Lung (tissue), 12 donors: Measurements from ENCODE around the gene FLNA. TPM values are rescaled to one million over a fixed set of nuclear protein-coding genes. Genes with fewer than 3 reads are reported as not detected.
A peak's percentile ranks its signal among the peaks of the same experiment; 100 is the strongest.

Source experiments
- ATAC-seq: fragments of 200-7000 bp; cut with Tn5 transposase; one replicate; pipeline ENCODE4 v1.9.1; 2020; ENCODE audit warnings: moderate number of reproducible peaks; ENCODE audit not compliant: insufficient read depth, low FRiP score
- DNase-seq, 3 donors: peaks; one replicate each; pipeline ENCODE4 v3.0.0-alpha.2; 2013 to 2017
- H3K27ac ChIP-seq, 2 donors: one replicate each; pipeline ENCODE4 v1.5.1; 2013; ENCODE audit warnings: mild to moderate bottlenecking in 2 of 2, moderate library complexity in 2 of 2, control low read depth in 1 of 2, inconsistent platforms in 1 of 2, low read depth in 1 of 2, low read length in 1 of 2
- H3K27me3 ChIP-seq, 3 donors: one replicate each; pipeline ENCODE4 v1.5.1; 2013; ENCODE audit warnings: low read length in 2 of 3; ENCODE audit not compliant: control insufficient read depth in 3 of 3, insufficient read depth in 3 of 3
- H3K36me3 ChIP-seq, 4 donors: one replicate each; pipeline ENCODE4 v1.5.1; 2013; ENCODE audit warnings: low read length in 4 of 4, mild to moderate bottlenecking in 1 of 4, moderate library complexity in 1 of 4; ENCODE audit not compliant: control insufficient read depth in 4 of 4, insufficient read depth in 4 of 4
- H3K4me1 ChIP-seq, 5 donors: one replicate each; pipeline ENCODE4 v1.5.1; 2013; ENCODE audit warnings: low read length in 5 of 5, mild to moderate bottlenecking in 2 of 5, moderate library complexity in 1 of 5; ENCODE audit not compliant: control insufficient read depth in 5 of 5, insufficient read depth in 5 of 5
- H3K4me3 ChIP-seq: one replicate; pipeline ENCODE4 v1.5.1; 2013; ENCODE audit warnings: mild to moderate bottlenecking, control low read depth, moderate library complexity
- H3K9ac ChIP-seq, 2 donors: one replicate each; pipeline ENCODE4 v1.5.1; 2013; ENCODE audit warnings: low read length in 2 of 2, control low read depth in 1 of 2; ENCODE audit not compliant: insufficient read depth in 1 of 2
- H3K9me3 ChIP-seq, 4 donors: one replicate each; pipeline ENCODE4 v1.5.1; 2013; ENCODE audit warnings: low read length in 3 of 4, mild to moderate bottlenecking in 1 of 4, moderate library complexity in 1 of 4; ENCODE audit not compliant: control insufficient read depth in 4 of 4, insufficient read depth in 3 of 4
- WGBS, 2 donors: extraction: QIAGEN DNeasy Blood & Tissue Kit; methylation state at CpG; one replicate each; pipeline ENCODE4 v1.1.7; 2013; 5-methylcytosine and 5-hydroxymethylcytosine counted together
- polyA plus RNA-seq, 2 donors: library from polyadenylated mRNA; stranded (reverse); fragments of 200-250 nt; gene quantifications; one replicate each; pipeline ENCODE4 v1.2.1, GENCODE V29; 2013
- total RNA-seq, 2 donors: library from RNA; depleted of rRNA in 1 of 2; stranded (reverse); fragments of >200 nt in 1 of 2; gene quantifications; one replicate each; pipeline ENCODE4 v1.2.1, GENCODE V29; 2014 to 2021
- TF ChIP-seq, protein P1 (sequence below): IDR thresholded peaks from 2 replicates; pipeline ENCODE4 v1.5.1; 2012; ENCODE audit warnings: mild to moderate bottlenecking; ENCODE audit errors: control extremely low read depth, extremely low read depth
- donor health status: control.
- donor health status: control.
- donor health status: Bipolar disorder and iron deficiency.
- donor health status: healthy.
- donor health status: DM: yes; HTN: yes; CAD: no.

Gene FLNA
- total and polyA plus RNA-seq, 4 donors = 602 to 1,802 (median 714) TPM

DNA sequence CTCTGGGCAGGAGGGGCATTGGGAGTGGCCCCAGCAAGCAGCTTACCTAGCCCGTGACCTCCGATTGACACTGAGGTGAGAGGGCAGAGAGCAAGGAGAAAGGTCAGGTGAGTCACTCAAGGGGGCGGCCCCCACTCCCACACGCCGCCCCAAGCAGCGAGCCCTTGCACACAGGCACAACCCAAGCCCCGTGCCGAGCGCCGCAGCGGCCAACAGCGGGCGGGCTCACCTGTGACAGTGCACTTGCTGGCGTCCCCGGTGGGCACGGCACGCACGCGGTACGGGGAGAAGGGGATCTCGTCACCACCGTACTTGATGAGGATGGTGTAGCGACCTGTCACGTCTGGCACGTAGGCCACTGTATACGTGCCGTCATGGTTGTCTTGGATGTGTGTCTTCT lies 17.2 kb downstream of the FLNA start:
- ATAC-seq (no peak), DNase-seq (no peak)
- no peak overlapping the region for H3K4me3 ChIP-seq
- WGBS, 2 donors = 92 to 93% methylated on average over 27 of the region's 27 CpGs
- TF ChIP-seq, protein P1, sequence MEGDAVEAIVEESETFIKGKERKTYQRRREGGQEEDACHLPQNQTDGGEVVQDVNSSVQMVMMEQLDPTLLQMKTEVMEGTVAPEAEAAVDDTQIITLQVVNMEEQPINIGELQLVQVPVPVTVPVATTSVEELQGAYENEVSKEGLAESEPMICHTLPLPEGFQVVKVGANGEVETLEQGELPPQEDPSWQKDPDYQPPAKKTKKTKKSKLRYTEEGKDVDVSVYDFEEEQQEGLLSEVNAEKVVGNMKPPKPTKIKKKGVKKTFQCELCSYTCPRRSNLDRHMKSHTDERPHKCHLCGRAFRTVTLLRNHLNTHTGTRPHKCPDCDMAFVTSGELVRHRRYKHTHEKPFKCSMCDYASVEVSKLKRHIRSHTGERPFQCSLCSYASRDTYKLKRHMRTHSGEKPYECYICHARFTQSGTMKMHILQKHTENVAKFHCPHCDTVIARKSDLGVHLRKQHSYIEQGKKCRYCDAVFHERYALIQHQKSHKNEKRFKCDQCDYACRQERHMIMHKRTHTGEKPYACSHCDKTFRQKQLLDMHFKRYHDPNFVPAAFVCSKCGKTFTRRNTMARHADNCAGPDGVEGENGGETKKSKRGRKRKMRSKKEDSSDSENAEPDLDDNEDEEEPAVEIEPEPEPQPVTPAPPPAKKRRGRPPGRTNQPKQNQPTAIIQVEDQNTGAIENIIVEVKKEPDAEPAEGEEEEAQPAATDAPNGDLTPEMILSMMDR = no peak
- peaks cover 34 to 80% (median 45%) of the 10 kb centered on the region in 4 donors for H3K36me3 ChIP-seq
- H3K4me1 ChIP-seq = no peaks in the 10 kb centered on the region
- no peaks in the 10 kb centered on the region for H3K27me3 ChIP-seq
- H3K27ac ChIP-seq = no peak overlapping the region
- H3K9me3 ChIP-seq = peaks cover 0 to 2% (median 0%) of the 10 kb centered on the region in 4 donors
- no peak overlapping the region for H3K9ac ChIP-seq

DNA sequence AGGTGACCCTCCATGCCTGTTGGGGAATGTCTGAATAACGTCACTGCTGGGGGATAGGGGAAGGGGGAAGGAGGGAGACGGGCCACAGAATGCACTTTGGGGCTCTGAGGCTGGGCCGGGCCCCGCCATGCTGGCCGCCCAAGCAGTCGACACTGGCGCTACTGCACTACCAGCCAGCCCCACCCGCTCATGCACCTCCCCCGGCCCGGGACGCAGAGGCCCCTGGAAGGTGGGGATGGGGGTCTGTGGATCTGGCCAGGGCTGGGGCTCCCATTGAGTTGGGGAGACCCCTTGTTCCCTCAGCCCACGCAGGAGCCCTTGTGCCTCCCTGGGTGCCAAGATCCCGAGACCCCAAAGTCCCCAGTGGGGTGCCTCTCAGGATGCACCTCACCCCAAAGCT lies 17.8 kb downstream of the FLNA start:
- Histone ChIP-seq H3K36me3 (peaks cover 28 to 79% (median 43%) of the 10 kb centered on the region in 4 donors), H3K9ac (no peak overlapping the region), H3K27me3 (no peaks in the 10 kb centered on the region), H3K9me3 (peaks cover 0 to 2% (median 0%) of the 10 kb centered on the region in 4 donors), H3K4me1 (no peaks in the 10 kb centered on the region), H3K4me3 (no peak overlapping the region), H3K27ac (peak overlapping the region in 1 of 2 donors; percentile 9)
- ATAC-seq (no peak), DNase-seq (no peak)
- 82 to 92% methylated on average over 7 to 13 of the region's 13 CpGs for WGBS, 2 donors
- TF ChIP-seq, protein P1 = no peak

DNA sequence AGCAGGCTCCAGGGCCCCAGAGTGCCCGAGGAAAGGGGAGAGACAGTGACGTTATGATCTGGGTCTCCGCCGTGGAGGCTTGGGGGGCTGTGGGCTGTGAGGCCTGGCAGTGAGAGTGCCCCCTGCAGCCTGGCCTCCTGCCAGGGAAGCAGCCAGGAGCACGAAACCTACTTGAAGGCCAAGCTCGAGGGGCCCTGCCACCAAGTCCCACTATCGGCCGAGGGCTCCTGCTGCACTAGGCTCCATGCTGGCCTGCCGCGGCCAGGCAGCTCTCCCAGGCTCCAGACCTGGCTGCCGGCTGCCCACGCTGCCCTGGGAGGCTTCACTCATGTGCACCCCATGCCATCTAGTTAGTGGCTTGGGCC lies 18.7 kb downstream of the FLNA start:
- H3K9me3 ChIP-seq = peaks cover 0 to 2% (median 0%) of the 10 kb centered on the region in 4 donors
- ATAC-seq (no peak), DNase-seq (no peak)
- H3K36me3 ChIP-seq = peaks cover 24 to 80% (median 45%) of the 10 kb centered on the region in 4 donors
- H3K9ac ChIP-seq = no peak overlapping the region
- H3K27me3 ChIP-seq = no peaks in the 10 kb centered on the region
- no peaks in the 10 kb centered on the region for H3K4me1 ChIP-seq
- TF ChIP-seq, protein P1 = no peak
- no peak overlapping the region for H3K4me3 ChIP-seq
- WGBS, 2 donors = 67 to 77% methylated on average over 8 to 12 of the region's 12 CpGs
- peak overlapping the region in 1 of 2 donors; percentile 37 for H3K27ac ChIP-seq

DNA sequence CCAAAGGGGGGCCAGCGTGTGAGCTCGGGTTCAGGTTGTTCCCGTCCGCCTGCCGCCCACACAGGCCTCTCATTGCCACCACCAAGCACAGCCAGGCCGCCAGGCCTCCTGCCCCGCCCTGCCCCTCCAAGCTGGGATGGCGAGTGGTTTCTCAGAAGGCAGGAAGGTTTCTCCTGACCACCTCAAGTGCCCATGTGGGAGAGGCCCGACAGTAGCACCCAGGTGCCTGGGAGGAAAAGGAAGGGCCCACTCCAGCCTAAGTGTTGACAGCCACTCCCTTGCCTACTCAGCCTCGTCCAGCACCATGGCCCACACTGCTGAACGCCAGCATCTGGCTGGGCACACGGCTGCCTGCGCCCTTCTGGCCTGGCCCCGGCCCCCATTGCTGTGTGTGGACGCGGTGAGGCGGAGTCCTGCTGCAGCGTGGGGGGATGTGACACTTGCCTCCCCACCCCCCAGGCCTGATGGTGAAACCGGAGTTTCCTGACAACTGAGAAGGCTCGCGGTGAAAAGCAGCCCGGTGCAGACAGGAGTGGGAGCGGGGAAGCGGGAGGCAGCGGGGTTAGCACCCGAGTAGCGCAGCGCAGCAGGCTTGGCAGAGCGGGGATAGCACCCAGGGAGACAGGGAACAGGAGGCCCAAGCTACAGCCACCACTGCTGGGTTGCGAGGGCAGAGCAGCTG lies 19.2 kb downstream of the FLNA start:
- peaks cover 24 to 79% (median 44%) of the 10 kb centered on the region in 4 donors for H3K36me3 ChIP-seq
- ATAC-seq (peak; percentile 44), DNase-seq (no peak)
- peaks cover 0 to 2% (median 0%) of the 10 kb centered on the region in 4 donors for H3K9me3 ChIP-seq
- TF ChIP-seq, protein P1 = no peak
- 54 to 73% methylated on average over 19 to 30 of the region's 30 CpGs for WGBS, 2 donors
- no peaks in the 10 kb centered on the region for H3K27me3 ChIP-seq
- peak overlapping the region in 1 of 2 donors; percentile 37 for H3K27ac ChIP-seq
- H3K4me3 ChIP-seq = no peak overlapping the region
- H3K4me1 ChIP-seq = no peaks in the 10 kb centered on the region
- H3K9ac ChIP-seq = no peak overlapping the region
